ENCODE results near the gene SRF. TPM values are rescaled to one million over a fixed set of nuclear protein-coding genes. Genes with fewer than 3 reads are reported as not detected.

The SRF gene
- total RNA-seq, 1 donor from 2014 or later: 69.9 TPM

- peak; percentile 73 for DNase-seq (ENCODE audit: low read depth)
Observed at GRCh38 chr6:43146709-43147688, 24.1 kb upstream of the SRF start.

- no peak for DNase-seq (ENCODE audit: low read depth)
Observed at GRCh38 chr6:43147691-43148477, 23.2 kb upstream of the SRF start.

- DNase-seq (ENCODE audit: low read depth): no peak
Observed at GRCh38 chr6:43149265-43149664, 21.8 kb upstream of the SRF start.

GRCh38 chr6:43150051-43150751 lies 20.9 kb upstream of the SRF start:
- no peak for DNase-seq (ENCODE audit: low read depth)

GRCh38 chr6:43159599-43159998 lies 11.5 kb upstream of the SRF start:
- DNase-seq (ENCODE audit: low read depth): no peak

- DNase-seq (ENCODE audit: low read depth): no peak
Observed at GRCh38 chr6:43163899-43164298, 7.2 kb upstream of the SRF start.

GRCh38 chr6:43170417-43170930 lies 595 bp upstream of the SRF start:
- no peak for DNase-seq (ENCODE audit: low read depth)

- no peak for DNase-seq (ENCODE audit: low read depth)
Observed at GRCh38 chr6:43171707-43172103, 636 bp downstream of the SRF start.

- DNase-seq (ENCODE audit: low read depth): peak; percentile 50
Observed at GRCh38 chr6:43172104-43173007, 1.3 kb downstream of the SRF start.

- DNase-seq (ENCODE audit: low read depth): peak; percentile 61
Observed at GRCh38 chr6:43173591-43174262, 2.7 kb downstream of the SRF start.

GRCh38 chr6:43174263-43175112 lies 3.4 kb downstream of the SRF start:
- peak; percentile 100 for DNase-seq (ENCODE audit: low read depth)

GRCh38 chr6:43175676-43176422 lies 4.8 kb downstream of the SRF start:
- DNase-seq (ENCODE audit: low read depth): peak; percentile 84

GRCh38 chr6:43176423-43176786 lies 5.3 kb downstream of the SRF start:
- DNase-seq (ENCODE audit: low read depth): no peak

GRCh38 chr6:43178150-43178549 lies 7.1 kb downstream of the SRF start:
- no peak for DNase-seq (ENCODE audit: low read depth)

GRCh38 chr6:43178951-43179830 lies 8.1 kb downstream of the SRF start:
- no peak for DNase-seq (ENCODE audit: low read depth)

- no peak for DNase-seq (ENCODE audit: low read depth)
Observed at GRCh38 chr6:43180058-43180457, 9.0 kb downstream of the SRF start.

GRCh38 chr6:43180985-43181384 lies 9.9 kb downstream of the SRF start:
- peak; percentile 12 for DNase-seq (ENCODE audit: low read depth)

Measured in myocyte (in vitro differentiated cells).